GM21723 (cell line): ENCODE data around the gene ABCF2.

Source experiments
- ATAC-seq: cut with Tn5 transposase; IDR thresholded peaks from one replicate; pipeline ENCODE4 v1.9.1; 2021; ENCODE audit warnings: mild to moderate bottlenecking, moderate library complexity; ENCODE audit not compliant: unreplicated experiment

The ABCF2 gene

DNA sequence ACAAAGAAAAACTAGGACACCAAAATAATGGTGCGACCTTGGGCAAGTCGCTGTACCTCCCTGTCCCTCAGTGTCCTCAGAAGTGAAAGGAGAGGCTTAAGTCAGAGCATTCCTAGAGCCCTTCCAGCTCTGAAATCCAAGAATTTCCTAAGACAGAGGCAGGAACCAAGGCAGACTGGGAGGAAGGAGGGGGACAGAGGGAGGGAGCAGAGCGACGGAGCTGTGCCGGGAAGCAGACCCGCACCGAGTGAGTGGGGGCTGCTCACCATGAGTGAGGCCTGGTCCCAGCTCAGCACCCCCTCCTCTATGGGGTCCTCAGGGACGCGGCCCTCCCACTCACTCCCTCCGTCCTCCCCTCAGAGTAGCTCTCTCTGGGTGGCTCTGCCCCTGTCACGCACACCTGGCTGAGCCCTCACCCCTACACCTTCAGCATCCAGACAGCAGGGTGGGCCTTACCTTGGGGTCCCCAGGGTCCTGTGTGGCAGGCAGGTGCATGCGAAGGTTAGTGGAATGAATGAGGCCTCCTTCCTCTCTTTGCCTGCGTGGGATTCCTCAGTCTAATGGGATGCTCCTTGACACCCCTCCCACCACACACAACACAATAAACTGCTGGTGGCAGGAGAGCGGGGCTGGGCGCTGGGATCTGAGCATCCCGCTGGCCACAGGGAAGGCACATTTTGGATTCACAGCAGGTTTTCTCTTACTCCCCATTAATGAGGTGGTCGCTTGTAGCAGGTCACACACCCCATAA lies 26.1 kb upstream of the ABCF2 start:
- no peak for ATAC-seq

DNA sequence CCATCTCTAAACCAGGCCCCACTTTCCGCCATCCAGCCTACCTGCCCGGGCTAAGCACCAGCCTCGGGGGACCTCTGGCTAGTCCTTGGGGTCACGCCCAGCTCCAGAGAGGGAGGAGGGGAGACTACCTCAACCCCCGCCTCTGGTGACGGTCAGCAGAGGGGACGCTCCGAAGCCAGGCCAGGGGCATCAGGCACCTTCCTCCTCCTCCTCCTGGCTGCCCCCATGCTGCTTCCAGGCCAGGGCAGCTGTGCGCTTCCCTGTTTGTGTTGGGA lies 25.5 kb upstream of the ABCF2 start:
- ATAC-seq = no peak

DNA sequence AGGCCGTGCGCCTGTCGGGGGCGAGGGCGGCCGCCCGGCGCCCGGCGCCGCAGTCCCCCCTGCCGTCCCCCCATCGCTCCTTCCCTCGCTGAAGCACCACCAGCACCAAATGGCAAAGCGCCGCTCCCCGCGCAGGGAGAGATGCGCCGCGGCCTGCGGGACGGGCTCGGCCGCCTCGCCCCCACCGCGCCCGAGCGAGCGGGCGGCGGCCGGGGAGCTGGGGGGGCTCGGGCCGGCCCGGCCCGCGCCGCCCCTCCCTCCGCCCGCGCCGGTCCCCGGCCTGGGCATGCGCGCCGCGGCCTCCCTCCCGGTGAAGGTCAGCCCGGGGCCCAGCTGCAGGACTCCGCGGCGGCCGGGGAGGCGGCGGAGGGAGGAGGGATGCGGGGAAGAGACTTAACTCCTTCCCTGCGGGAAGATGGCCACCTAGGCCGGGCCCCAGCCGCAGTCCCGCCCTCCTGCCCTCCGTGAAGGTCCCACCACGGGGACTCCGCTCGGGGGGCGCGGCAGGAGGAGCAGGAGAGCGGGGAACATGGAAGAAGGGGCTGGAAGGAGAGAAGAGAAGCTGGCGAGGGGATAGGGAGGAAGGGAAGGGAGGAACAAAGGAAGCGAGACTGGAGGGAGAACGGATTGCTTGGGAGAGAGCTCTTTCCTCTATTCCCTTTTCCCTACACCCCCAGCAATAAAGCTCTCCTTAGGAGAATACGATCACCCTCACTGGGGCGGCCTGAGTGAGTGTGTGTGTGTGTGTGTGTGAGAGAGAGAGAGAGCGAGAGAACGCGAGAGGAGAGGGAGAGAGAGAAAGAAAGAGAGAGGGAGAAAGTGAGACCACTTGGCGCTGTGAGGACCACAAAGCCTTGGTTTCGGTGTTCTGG lies 24.9 kb upstream of the ABCF2 start:
- ATAC-seq = no peak

DNA sequence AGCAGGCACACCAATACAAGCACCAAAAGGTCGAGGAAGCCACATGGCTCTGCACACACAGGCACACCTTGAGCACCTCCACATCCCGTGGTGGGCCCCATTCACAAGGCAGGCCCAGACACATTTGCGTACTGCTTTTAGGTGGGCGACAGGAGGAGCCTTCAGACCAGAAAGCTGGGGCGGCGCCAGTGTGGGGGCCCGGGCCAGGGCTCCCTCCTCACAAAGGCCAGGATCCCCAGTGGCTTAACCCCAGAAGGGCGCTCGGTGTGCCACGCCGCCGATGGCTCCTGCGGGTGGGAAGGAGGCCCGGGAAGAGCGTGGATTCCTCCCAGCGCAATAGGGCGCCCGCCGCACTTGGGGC lies 24.3 kb upstream of the ABCF2 start:
- ATAC-seq = no peak

DNA sequence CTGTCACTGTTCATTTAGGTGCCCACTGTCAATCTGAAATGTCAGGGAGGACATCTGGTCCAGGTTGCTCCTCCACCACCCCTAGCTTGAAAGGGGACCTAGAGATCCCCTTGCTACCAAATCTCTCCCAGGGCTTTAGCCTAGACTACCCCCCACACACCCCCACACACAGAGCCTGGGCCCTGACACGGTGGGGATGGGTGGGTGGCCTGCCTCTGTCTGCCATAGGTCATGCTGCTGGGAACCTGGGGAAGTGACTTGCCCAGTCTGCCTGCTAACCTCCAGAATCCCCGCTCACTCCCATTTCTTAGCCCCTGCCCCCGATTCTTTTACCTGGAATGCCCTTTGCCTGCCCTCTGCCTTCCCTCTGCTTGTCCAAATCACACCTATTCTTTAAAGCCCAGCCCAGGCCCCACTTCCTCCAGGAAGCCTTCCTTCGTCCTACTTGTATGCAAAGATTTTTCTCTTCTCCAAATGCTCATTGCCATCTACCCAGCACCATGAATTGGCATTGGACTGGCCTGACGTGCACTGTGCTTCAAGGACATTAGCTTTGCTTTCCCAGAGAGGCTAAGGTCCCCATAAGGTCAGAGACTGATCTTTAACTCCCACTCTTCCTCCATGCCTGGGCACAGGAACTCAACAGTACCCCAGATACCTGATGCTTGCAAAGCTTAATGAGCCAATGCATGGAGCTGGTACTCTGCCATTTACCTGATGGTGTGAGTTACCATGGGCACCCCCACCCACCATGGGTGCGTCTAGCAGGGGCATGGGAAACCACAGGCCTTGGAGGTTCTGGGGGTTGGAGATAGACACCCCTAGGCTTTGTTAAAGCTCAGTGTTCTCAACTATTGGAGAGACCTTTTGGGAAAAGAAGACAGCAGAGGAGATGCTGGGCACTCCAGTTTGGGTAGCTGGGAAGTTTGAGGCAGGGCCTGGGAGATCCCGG lies 23.5 kb upstream of the ABCF2 start:
- no peak for ATAC-seq

DNA sequence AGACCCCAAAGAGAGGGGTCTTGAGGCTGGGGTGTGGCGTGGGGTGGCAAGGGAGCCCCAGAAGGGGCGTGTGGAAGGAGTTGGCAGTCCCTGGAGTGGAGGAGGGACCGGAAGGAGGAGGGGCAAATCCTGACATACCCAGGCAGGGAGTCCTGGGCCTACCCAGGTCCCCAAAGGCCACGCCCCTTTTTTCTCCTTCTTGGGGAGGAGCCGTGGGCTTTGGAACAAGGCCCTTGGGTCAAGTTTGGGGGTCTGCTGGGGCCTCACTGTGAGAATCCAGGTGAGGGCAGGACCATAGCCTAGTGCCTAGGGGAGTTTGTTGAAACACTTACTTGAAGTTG lies 22.7 kb upstream of the ABCF2 start:
- no peak for ATAC-seq

DNA sequence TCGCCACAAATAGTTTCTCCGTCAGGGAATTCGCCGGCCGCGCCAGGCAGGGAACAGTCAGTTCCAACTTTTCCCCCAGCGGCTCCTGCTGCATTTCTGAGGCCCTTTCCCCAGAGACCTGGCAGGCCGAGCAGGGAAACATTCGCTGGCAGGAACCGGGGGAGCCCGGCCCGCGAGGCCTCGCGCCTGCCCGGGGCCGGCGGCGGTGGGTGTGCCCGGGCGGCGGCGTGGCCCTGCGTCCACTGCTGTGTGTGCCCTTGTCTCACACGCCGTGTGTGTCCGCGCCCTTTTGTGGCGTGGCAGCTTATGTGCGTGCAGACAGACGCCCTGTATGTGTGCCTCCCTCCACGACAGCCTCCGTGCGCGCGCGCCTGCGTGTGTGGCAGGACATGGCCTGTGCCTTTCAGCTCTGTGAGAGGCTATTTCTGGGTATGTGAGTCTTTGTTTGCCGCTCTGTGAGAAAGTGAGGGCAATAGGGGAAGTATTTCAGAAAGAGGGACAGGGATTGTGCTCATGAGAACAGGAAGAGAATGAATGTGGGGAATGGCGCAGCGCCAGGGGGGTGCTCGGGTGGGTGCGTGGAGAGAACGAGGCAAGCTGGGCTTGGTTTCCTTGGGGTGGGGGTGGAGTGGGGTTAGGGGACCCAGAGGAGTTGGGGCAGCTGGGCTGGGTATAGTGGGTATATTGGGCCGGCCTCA lies 22.2 kb upstream of the ABCF2 start:
- ATAC-seq = no peak

DNA sequence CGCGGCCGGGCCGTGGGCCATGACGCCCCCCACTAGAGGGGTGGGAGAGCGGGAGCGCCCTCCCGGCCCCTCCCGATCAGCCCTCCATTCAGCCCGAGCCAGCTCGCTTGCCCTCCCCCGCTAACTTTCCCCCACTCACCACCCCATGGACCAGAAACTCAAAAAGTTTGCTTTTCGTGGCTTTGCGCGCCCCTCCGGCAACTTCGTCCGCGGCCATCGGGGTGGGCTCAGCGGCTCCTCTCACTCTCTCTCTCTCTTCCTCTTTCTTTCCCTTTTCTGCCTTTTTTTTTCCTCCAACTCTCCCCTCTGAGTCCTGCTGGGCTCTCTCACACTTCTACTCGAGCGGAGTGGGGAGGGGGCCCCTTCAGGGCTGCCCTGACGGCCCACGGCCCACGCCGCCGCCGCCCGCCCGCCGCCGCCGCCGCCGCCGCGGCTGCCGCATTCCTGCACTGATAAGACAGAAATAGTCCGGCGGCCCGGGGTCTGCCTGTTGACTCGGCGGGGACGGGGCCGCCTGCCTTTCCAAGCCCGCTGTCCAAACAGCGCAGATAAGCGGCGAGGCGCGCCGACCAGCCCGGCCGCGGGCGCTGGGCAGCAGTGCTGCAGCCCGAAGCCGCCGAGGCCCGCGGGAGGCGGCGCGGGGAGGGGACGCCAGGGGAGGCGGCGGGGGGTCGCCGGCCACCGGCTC lies 21.5 kb upstream of the ABCF2 start, which contains the start of gene SMARCD3:
Gene SMARCD3 (minus strand): TSS at position 349 of the 688 bp plus-strand sequence. CDS start 132 bp downstream, at position 217.
- no peak for ATAC-seq

DNA sequence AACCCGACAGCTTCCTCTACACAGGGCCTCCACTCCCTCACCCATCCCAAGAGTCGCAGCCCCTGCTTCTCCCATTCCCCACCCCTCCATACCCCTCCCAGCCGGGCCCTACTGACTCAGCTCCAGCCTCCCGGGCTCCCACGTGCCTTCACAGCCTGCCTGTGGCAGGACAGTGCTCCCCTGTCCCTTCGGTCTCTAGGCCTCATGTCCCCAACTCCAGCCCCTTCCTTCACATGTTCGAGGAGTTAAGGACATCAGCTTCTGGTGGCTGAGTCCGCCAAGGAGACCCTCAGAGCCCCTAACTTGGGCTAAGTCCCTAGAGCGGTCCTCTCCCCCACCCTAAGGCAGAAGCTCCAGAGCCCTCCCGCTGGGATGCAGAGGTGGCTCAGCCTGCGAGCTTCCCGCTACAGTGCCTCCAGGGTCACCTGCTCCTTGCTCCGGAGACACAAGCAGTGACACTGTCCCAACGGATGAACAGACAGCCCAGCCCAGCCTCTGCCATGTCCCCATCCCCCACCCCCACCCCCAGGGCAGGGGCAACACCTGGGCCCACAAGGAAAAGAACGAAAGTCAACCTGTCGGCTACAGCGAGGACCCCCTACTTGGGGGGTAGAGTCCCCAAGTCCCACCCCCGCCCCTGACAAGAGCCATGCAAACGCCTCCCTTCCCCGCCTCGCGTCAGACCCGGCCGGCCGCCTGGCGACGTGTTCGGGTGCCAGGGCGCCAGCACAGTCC lies 20.8 kb upstream of the ABCF2 start:
- no peak for ATAC-seq

DNA sequence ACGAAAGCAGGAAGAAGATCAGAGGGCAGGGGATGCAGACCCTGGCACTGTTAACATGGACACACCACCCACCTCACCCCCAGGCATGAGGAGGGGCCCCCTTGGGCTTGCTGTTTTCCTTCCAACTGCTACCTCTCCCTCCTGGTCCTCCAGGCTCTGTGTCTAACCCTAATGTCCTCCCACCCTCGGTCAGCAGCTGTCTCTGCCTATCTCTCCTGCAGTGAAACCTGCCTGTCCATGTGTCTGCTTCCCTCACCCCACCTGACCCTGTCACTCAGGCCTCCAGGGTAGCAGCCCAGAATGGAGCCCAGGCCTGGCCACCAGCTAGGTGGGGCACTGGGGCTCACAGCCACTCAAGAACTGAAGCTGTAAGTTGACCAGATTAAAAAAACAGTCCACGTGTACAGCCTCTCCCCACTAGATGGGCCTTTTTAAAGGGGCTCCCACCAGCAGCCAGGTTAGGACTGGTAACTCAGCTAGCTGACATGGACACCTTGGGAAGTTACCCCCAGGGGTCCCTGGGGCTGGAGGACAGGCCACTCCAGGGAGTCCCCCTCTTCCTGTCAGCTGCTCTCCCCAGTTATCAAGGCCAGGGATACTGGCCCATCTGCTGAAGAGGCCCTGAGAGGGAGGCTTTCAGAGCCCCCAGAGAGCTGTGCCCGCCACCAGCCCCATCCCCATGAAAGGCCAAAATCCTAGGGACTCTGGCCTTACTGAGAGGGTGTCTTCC lies 20.0 kb upstream of the ABCF2 start:
- ATAC-seq = no peak

DNA sequence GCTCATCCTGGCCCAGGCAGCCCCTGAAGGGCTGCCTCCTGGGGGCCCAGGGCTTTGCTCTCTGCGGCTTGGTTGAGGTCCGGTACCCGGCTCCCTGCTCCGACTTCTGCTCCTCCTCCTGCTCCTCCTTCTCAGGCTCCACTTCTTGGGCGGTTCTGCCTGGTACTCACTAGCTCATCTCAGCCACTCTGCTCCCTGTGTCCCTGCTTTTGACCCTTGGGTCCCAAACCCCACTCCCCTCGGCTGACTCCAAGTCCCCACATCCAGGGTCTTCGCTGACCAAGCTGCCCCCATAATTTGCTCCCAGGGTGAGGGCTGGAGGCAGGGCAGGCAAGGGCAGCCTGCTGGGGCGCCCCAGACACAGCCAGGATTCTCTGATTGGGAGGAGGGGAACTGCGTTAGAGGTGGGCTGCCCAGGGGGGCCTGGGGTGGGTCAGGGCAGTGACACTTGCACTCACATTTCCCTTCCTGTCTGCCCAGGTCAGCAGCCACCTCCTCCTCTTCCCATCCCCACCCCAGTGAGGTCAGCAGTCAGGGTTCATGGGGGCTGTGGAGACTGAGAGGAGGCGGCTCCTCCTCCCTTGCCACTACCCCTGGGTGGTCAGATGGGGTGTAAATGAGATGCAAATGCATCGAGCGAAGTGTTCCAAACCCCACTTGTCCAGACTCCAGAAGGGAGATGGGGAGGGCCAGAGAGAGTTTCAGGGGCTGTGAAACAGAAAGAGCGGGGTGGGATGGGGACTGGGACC lies 19.3 kb upstream of the ABCF2 start:
- ATAC-seq = no peak

DNA sequence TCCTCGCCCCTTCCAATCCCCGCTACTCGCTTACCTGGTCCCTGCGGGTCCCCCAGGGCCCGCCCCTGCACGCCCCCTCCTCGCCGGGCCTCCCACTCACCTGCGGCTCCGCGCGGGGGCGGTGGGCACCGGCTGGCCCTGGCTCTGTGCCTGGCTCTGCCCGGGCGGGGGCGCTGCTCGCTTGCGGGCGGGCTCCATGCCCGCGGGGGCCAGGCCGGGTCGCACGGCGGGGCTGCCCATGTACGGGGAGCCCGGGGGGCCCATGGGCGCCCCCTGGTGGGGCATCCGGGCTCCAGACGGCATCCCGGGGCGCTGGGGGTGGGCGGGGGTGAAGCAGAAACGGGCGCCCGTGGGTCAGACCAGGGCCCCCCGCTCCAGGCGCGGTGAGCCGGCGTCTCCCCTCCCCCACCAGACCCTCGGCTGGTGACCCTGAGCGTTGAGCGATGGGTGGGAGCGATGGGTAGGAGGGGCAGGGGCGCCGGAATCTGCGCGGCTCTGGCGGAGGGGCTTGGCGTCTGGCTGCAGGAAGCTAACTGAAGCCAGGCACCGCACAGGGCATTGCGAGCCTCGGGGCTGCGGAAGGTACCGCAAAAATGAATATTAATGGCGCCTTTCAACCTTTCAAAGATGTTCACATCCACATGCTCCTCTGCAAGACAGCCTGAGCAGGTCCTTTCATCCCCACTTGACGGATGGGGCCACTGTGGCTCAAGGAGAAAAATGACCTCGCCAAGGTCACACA lies 18.5 kb upstream of the ABCF2 start:
- ATAC-seq = no peak

DNA sequence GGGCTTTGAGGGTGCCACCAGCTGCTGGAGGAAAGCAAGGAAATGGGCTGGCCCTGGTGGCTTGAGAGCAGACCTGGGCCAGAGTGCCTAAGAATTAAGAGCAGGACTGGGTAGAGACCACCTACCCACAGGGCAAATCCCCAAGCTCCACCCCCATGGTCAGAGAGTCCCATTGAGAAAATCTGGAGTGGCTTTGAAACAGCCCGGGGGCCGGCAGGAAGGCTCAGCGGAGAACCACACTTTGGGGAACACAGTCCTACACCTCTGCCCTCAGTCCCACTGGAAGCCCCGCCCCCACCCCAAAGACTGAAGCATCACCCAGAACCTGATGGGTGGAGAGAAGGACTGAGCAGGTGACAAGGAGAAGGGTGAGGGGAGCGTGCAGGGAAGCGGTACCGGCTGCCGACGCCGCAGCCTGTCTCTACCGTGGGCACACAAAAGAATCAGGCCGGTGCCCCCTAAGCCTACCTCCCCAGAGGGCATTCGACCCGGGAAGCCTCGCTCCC lies 17.9 kb upstream of the ABCF2 start:
- no peak for ATAC-seq

DNA sequence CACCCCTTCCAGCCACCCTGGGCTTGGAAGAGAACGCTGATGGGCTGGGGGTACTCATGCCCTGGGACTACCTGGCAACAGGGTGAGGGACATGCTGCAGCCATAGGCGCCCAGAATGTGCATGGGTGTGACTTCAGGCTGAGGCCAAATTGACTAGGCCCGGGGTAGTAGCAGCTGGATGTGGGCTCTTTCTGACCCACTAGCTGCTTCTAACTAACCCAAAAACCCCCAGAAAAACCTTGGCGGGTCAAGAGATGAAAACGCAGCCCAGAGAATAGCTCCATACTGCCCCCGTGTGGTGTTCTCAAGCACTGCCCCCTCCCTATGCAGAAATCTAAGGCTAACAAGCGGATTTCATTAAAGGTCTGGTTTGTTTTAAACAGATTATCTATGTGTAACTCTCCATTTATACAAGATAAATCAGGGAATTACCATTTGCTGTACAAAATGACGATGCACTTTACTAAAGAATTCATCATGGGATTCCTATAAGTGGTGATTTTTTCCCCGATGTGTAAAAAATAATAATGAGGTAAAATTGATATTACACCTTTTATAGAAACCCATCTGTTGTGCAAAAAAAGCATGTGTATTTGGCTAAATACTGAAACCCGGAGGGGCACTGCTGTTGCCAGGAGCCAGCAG lies 17.3 kb upstream of the ABCF2 start:
- ATAC-seq = no peak

DNA sequence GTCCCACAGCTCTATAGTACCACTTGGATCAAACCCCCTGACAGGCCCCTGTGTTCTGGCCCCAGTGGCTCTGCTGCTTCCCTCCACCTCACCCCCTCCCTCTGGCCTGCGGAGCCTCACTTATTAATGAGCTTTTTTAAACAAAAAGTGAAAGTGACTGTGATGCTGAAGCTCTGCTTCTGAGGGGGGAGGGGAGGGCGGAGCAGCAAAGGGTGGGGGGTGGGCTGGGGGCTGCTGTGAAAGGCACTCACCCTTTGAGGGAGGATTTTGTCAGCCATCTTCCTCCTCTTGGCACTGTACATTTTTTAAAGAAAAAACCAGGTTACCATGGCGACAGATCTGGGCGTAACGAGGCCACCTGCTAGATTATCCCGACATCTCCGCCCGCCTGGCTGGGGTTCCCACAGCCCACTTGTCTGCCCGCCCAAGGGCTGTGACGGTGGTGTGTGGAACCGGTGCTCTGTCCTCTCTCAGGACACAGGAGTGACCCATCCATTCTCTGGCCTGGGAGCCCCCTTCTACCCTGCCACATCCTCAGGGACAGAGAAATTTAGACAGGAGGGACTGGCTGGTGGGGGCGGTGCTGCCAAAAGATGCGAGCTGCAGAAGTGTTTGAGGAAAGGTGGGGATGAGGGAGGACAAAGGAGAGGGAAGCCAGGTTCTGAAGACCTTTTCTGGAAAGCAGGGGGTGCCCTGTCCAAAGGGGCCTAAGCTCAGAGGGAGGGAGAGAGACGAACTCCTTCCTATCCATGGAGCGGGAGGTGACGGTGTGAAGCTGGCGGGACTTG lies 16.6 kb upstream of the ABCF2 start:
- ATAC-seq = peak; percentile 37

DNA sequence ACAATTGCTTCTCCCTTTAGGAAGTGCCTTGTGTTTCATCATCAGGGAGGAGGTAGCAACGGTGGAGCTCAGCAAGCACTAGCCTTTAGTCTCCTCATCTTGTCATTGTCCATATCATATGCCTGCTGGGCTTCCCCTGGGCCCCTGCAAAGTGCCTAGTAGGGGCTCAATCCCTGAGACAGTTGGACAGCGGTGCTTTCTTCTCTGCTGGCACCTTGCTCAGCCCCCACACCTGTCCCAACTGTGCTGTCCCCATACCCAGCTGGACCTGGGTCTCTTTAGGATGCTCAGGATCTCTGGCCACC lies 16.0 kb upstream of the ABCF2 start:
- no peak for ATAC-seq
